Activated CD8-positive, alpha-beta memory T cell treated with anti-CD3 and anti-CD28 coated beads, Interleukin-2, amount 50 U/mL, for 24 hours (primary cell): Measurements from ENCODE around the gene SLC38A1.
A peak's percentile ranks its signal among the peaks of the same experiment; 100 is the strongest.
"Not testable (repeated sequence)": the region's sequence is repeated elsewhere in the genome, so short reads cannot be mapped to it uniquely, and the experiment has no call there.

ENCODE experiments used
- DNase-seq: peaks from one replicate; pipeline ENCODE4 v3.0.0-alpha.2; 2020; ENCODE audit errors: extremely low read depth

SLC38A1 gene

DNA sequence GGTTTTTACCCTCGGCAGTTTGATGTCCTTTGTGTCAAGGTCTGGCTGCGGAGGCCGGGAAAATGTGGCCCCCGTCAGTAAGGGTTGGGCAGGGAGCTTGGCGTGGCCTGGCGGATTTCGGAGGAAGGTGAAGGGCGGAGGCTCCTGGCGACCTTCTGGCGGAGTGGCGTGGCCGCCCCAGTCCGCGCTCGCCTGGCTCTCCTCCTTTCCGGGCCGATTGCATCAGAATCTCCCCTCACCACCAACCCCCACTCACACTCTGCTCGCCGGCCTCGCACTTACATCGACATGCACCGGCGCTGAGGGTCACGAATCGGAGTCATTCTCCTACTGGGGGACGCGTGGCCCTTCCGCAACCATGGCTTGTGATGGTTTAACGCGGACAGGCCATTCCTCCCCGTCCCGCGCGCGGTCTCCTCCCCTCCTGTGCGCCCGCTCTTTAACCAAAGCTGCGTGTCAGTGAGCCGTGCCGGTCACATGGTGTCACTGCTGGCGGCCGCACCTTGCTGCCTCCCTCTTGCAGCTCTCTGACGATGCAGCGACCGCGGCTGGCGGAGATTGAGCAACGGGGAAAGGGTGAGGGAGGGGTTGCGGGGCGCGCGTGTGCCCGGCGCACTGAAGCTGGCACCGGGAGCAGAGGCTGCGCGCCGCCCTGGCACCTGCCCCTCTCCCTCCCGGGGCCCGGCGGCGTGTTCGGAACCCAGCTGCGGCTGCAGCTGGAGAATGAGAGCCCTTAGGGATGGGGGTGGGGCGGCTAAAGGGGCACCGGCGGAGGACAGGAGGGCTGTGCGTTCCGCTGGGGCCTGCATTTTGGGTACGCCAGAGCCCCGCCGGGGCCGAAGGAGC lies at the start of gene SLC38A1:
SLC38A1 (minus strand) TSS at position 461 of the 846 bp plus-strand sequence. CDS start 29,243 bp downstream, outside the sequence.
- DNase-seq, result peak; percentile 66

DNA sequence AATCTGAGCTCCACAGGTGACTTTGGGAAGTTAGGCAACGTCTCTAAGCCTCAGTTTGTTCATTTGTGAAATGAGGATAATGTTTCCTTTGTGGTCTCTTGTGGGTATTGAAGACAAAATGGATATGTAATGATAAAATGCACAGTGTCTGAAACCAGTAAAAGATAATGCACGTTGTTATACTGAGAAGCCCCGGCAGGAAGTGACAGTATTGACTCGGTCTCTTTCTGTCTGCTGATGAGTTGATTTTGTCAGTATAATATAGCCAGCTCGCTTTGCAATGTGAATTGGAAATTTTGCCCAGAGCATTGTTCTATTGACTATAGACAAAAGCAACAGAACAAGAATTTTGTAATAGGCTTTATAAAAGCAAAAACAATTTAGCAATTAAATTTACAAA lies 49.2 kb upstream of the SLC38A1 start:
- no peak for DNase-seq

DNA sequence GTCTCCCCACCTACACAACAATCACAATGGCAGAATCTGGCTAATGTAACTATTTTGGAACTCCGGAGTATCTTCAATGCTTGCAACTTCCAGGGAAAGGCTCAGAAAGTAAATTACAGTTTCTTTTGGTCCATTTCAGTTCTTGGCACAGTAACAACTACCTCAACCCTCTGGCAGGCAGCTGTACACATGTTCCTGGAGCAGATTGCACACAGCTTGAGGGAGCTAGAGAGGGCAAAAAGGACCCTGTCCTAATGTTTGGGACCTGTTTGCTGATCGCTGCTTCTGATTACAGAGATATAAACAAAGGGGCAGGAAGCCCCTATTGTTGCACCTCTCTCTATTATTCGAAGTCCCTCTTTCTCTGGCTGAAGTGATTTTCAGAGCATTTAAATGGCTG lies 35.2 kb upstream of the SLC38A1 start:
- DNase-seq, result no peak

DNA sequence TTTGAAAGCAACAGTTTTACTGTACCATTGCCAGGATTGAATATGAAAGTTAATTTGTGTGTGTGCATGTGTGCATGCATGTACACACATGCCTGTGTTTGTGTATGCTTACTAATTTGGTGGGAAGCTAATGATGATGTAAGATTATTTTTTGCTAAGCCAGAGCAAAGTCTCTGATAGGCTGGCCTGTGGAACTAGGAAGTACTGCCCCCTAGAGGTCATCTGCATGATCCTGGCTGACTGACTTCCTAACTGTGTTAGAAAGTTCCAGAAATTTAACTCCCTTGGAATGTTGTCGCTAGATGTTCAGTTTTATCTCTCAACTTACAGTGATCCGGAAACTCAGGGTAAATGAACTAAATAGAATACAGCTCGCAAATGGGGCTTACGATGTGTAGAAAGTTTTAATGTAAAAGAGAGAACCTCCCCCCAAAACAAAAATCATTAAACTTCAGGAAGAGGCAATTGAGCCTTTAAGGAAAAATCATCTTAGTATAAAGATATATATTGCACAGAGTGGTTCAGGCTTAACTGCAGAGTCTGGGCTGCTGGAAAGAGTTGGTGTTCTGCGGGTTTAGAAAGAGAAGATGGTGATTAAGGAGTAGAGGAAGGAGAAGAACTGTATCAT lies 34.3 kb upstream of the SLC38A1 start:
- no peak for DNase-seq

DNA sequence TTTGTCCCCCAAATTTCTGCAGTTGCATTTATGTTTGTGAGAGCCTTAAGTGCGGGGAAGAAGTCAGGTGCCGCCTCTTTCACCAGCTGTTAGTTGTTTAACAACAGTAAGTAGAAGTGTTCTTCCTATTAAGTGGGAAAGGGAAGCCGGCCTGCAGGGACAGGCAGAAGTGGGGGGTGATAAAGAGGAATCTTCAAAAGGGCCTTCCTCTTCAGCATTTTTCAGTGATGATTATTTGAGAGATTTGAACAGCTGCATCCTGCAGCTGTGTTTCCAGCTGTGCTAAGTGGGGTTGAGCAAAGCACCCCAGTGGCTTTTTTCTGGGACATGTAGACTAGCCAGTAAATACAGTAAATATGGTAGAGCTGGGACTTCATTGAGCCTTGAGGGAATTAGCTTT lies 32.1 kb upstream of the SLC38A1 start:
- no peak for DNase-seq

DNA sequence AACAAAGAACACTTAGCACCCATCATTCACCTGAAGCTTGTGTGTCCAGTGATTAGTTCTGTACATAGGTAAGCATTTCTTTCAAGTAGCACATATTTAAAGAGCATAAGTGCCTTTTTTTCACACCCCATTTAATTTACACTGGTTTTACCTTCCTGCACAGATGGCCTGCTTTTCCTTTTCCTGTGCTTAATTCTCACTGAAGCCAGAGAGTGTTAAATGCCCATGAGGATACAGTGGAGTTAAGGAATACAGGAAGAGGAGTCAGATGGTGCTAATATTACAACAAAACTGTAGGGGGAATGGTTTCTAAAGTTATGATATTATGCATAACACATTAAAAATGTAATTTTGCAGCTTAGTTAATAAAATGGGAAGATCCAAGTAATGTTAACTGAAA lies 31.0 kb upstream of the SLC38A1 start:
- DNase-seq, result no peak

DNA sequence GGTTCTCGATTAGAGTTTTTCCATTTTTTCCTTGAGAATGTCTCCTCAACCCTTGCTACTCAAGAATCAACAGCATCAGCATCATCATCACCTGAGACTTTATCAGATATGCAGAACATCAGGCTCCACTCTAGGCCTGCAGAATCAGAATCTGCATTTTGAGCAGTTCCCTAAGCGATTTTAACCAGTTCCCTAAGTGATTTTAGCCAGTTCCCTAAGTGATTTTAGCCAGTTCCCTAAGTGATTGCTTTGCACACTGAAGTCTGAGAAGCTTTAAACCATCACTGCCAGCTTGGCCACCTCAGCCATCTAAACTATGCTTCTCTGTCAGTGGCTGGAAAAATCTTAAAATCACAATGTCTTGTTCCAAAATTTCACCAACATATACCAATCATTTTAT lies 29.4 kb upstream of the SLC38A1 start:
- DNase-seq, result no peak

DNA sequence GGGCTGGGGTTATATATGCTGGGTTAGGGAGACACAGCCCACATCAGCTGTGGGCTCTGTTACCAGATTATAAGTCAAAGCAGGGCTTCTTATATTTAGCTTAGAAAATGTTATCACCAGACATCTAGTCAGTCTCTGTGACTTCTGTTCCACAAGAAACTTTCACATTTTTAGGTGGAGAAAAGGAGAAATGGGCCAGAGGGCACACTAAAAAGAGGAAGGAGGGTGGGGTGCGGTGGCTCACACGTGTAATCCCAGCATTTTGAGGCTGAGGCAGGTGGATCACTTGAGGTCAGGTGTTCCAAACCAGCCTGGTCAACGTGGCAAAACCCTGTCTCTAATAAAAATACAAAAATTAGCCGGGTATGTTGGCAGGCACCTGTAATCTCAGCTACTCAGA lies 28.0 kb upstream of the SLC38A1 start:
- DNase-seq, result no peak

DNA sequence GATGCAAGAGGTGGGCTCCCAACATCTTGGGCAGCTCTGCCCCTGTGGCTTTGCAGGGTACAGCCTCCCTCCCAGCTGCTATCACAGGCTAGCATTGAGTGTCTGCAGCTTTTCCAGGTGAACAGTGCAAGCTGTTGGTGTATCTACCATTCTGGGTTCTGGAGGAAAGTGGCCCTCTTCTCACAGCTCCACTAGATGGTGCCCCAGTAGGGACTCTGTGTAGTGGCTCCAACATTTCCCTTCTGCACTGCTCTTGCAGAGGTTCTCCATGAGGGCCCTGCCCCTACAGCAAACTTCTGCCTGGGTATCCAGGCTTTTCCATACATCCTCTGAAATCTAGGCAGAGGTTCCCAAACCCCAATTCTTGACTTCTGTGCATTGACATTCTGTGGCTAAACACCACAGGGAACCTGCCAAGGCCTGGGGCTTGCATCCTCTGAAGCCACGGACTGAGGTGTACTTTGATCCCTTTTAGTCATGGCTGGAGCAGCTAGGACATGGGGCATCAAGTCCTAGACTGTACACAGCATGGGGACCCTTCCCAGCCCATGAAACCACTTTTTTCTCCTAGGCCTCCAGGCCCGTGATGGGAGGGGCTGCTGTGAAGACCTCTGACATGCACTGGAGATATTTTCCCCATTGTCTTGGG lies 24.0 kb upstream of the SLC38A1 start:
- DNase-seq, result no peak

DNA sequence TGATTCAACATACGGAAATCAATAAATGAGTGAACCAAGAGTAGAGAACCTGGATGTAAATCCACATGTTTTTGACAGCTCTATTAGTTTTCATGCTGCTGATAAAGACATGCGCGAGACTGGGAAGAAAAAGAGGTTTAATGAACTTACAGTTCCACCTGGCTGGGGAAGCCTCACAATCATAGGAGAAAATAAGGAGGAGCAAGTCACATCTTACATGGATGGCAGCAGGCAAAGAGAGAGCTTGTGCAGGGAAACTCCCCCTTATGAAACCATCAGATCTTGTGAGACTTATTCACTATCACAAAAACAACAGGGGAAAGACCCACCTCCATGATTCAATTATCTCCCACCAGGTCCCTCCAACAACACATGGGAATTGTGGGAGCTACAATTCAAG lies 23.1 kb upstream of the SLC38A1 start:
- not testable (repeated sequence) for DNase-seq

DNA sequence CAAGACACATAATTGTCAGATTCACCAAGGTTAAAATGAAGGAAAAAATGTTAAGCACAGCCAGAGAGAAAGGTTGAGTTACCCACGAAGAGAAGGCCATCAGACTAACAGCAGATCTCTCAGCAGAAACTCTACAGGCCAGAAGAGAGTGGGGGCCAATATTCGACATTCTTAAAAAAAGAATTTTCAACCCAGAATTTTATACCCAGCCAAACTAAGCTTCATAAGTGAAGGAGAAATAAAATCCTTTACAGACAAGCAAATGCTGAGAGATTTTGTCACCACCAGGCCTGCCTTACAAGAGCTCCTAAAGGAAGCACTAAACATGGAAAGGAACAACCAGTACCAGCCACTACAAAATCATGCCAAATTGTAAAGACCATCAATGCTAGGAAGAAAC lies 16.3 kb upstream of the SLC38A1 start:
- not testable (repeated sequence) for DNase-seq

DNA sequence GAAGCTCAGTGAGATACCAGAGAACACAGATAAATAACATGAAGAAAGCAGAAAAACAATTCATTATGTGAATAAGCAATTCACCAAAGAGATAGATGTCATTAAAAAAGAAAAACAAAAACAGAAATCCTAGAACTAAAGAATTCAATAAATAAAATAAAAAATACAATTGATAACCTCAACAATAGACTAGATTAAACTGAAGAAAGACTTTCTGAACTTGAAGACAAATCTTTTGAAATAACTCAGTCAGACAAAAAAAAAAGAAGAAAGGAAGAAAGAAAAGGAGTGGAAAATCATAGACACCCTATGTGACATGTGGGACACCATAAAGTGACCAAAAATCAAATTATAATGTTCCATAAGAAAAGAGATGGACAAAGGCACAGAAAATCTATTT lies 14.0 kb upstream of the SLC38A1 start:
- no peak for DNase-seq

DNA sequence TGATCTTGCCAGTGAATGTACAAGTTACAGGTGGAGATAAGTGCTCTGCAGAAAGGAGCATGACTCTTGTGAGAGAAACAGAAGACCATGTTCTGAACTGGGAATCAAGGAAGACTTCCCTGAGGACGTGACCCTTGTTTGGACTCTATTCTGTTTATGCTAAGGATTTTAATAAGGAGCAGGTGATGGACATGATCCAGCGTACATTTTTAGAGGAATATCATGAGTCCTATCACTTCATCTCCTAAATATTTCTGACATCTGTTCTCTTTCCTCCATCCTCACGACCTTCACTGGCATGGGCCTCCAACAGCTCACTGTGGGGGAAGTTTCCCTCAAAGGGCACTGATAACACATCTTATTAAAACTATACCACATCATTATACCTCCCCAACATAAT lies 7.9 kb upstream of the SLC38A1 start:
- no peak for DNase-seq

DNA sequence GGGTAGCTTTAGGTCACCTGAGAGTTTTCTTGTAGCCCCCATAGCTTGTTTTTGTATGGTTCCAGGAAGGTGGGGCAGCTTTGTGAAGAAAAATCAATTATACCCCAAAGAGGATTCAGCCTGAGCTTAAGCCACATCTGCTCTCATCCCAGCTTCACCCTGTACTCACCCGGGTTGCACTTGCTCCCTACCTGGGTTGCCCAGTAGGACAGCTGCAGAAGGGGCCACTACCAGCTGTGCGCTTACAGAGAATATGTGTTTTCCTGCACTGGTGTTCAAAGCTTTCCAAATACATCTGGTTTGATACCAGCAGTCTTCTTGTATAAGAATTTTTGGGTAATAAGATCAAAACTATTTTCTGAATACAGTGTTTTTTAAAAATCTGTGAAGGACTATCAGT lies 3.0 kb upstream of the SLC38A1 start:
- no peak for DNase-seq

DNA sequence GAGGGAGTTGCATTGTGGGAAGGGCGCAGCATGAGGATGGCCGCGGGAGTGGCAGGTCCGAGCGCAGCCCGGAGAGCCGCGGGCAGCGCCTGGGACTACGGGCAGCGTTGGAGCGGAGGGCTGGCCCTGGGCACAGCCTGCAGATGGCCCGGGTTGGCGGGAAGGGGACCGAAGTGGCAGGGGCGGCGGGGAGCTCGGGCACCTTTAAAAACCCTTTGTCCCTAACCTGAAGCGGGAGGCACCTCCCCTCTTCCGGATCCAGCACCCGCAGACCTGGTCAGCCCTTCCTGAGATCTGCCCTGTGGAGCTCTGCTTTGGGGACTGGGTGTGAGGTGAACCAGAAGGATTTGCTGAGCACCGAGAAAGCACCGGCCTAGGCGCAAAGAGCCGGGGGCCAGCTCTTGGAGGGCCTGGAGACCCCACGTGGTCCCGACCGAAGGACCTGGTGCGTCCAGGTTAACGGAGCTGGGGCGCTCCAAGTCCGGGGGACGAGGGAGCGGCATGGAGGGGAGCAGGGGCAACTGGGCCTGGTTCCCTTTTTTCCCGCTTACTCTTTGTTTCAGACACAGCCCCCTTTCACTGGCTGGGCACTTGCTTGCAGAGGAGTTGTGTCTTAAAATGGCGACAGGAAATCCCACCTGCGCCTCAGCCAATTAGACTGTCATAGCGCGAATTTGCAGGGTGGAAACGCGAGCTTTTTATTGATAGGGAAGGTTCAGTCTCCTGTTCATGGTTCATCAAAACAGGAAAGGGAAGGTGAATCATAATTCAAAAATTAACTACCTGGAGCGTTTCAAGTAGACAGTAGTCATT lies 792 bp upstream of the SLC38A1 start:
- DNase-seq, result peak; percentile 53

DNA sequence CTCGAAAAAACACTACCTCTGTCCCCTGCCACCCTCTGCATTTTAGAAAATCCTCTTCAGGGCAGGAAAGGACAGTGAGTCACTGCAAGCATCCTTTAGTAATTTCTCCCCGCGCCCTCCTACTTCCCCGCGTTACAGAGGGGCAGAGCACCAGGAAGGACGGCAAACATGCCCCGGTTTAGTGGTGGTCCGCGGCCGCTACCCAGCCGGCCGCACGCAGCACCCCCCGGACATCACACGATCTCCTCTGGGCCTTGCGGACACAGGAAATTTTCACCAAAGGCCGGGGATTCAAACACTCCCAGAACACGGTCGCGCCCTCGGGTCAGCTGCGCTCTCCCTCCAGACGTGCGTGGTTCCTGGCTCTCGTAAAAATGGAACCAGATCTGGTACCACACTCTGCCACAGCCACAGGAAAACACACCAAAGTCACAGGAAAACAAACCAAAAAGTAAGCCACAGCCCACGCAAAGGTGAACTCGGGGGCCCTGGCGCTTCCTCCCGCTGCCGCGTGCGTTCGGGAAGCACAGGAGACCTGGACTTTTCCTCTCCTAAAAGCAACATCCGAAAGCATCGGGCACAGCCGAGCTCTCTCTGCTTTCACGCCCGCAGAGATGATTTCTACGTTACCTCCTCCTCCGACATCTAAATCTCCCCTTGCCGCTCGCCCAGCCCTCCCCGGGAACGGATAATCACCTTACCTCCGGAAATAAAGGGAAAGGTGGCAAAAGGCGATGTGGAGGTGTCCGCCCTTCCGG lies 839 bp downstream of the SLC38A1 start:
- peak; percentile 8 for DNase-seq

DNA sequence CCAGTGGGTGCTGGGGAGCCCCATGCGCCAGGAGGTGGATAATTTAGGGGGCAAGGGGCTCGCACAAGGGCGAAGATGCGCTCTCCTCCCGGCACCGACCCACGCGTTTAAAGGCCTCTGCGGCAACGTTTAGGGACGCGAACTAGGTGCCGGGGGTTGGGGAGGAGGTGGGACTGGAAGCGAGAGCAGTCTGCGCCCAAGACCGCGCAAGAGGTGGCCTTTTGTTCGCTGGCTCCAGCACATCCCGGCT lies 1.3 kb downstream of the SLC38A1 start:
- no peak for DNase-seq

DNA sequence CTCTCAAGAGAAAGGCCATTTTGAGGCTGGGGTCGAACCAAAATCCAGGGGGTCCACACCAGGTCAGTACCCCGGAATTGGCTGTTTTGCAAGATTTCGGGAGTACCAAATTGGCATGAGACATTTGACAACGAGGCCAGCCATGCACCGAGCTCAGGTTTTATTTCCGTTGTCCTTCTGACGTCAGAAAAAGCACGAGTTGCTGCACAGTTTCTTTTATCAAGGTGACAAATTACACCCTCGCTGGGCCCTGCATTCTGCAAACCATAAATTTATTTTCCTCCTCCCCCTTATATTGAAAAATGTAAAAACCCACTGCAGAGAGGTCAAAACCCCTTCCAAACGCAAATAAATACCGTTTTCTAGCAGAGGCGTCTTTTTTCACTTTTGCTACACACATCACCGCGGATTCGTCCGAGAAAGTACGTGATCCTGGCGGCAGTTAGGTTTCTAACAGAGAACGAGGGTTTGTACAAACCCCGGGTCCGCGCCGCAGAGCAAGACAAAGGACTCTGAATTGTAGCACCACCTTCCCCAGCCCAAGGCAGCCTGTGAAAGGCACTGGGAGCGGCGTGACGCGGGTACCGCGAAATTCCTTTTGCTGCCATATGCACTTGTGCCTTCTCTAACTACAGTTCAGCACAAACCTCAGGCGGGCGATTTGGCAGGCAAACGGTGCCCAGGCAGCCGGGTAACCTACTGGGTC lies 1.8 kb downstream of the SLC38A1 start:
- DNase-seq, result peak; percentile 35

DNA sequence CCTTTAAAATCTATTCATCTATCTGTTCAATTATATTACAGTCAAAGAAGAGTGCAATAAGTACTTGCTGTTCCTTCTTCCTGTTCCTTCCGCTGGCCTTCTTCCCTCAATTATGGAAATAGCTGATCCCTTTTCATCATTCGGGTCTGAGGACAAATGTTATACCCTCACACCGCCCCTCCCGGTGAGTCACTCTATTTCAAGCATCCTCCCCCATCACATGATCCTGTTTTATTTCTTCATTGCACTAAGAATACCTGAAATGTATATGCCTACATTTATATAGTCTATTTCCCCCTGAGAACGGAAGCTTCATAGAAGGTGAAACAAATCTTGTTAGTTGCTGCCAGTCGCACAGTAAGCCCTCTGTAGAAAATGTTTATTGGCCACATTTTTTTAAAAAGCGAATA lies 2.5 kb downstream of the SLC38A1 start:
- no peak for DNase-seq

DNA sequence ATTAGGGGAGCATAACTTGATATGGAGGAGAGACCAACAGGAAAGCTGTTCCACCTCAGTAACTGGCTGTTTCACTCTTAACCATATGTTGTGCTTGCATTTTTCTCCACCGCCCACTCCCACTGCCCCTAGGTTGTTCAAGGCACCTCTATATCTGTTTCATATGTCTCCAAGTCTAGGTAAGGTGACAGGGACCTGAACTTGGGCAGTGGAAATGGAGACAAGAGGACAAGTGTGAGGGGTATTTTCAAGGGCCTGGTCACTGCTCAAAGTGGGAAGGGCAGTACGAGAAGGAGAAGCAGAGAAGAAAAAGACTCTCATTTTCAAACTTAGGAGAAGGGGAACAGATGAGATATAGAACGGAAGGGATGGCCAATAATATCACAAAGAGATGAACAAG lies 3.1 kb downstream of the SLC38A1 start:
- no peak for DNase-seq

DNA sequence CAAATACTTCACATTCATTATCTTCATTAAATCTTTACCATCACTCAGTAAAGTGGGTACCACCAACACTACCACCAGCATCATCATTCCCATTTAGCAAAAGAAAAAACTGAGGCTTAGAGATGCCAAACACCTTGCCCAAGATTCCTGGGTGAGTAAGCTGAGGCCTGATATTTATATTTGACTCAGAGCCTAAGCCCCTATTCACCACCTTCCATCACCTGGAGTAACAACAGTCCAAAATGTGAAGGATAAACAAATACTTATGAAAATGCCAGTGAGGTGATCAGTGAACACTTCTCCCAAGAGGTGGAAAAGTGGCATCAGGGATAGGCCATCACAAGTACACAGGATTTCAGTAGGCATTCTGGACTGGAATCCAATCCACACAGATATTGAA lies 3.7 kb downstream of the SLC38A1 start:
- DNase-seq, result no peak
